K562 (cell line): ENCODE measurements around the gene LENG8. TPM values are rescaled to one million over a fixed set of nuclear protein-coding genes. Genes with fewer than 3 reads are reported as not detected.

ENCODE experiments used
- CBX5 ChIP-seq: IDR thresholded peaks from 2 replicates; pipeline ENCODE4 v1.6.1; 2014; ENCODE audit warnings: low read depth, borderline replicate concordance
- HCFC1 ChIP-seq: IDR thresholded peaks from 2 replicates; pipeline ENCODE4 v1.6.1; 2012; ENCODE audit warnings: low read depth, low read length, improper control_type of control experiment
- NCOA1 ChIP-seq: fragments of 450-650 bp; IDR thresholded peaks from 2 replicates; pipeline ENCODE4 v1.6.1; 2016; ENCODE audit warnings: low read depth
- ZNF23 ChIP-seq: fragments of 250-450 bp; sonication (Bioruptor Pico); IDR thresholded peaks from 2 replicates; pipeline ENCODE4 v1.4.0; 2020; ENCODE audit warnings: mild to moderate bottlenecking
- polyA plus RNA-seq, 8 experiments: library from polyadenylated mRNA; depleted of rRNA in 4 of 8; stranded (reverse) in 5 of 8; unstranded in 3 of 8; fragments of >200 nt; fragmentation: Nextera tagmentation in 2 of 8; fragmentation: Illumina TruSeq in 1 of 8; extraction: Ambion mirVana in 2 of 8; extraction: Trizol in 1 of 8; gene quantifications; 2 replicates each; pipeline versions ENCODE4 v1.2.1 to v1.2.3, GENCODE V29; 2011 to 2014; ENCODE audit warnings: inconsistent platforms in 1 of 8, missing spikeins in 1 of 8
- total RNA-seq, 7 experiments: library from RNA; depleted of rRNA in 6 of 7; stranded (reverse); fragments of >200 nt in 6 of 7; fragmentation: Illumina TruSeq in 2 of 7; extraction: Trizol in 2 of 7; gene quantifications; 2 replicates each; pipeline versions ENCODE4 v1.2.1 to v1.2.3, GENCODE V29; 2011 to 2021; ENCODE audit warnings: low replicate concordance in 1 of 7
- TF ChIP-seq, protein P1 (sequence below), 2 experiments: fragments of 150-350 bp in 1 of 2; IDR thresholded peaks; 2 replicates each; pipeline ENCODE4 v1.6.1; 2012 to 2016; ENCODE audit warnings: low read depth in 2 of 2, low read length in 2 of 2, mild to moderate bottlenecking in 1 of 2, moderate library complexity in 1 of 2
- TF ChIP-seq, protein P2 (sequence below): fragments of 200-600 bp; sonication (generic); IDR thresholded peaks from one replicate; pipeline ENCODE4 v1.6.1; 2012; ENCODE audit warnings: mild to moderate bottlenecking, low read depth, low read length, inconsistent platforms
- TF ChIP-seq, protein P3 (sequence below): fragments of 150-350 bp; IDR thresholded peaks from 2 replicates; pipeline ENCODE4 v1.6.1; 2014; ENCODE audit warnings: low read depth, mild to moderate bottlenecking, low read length, borderline replicate concordance

The LENG8 gene
- total and polyA plus RNA-seq, 9 of the 15 experiments (the other 6 are each of a cell fraction or from before 2014, with no cell fraction given) = 0.74 to 146 (median 28.1) TPM

DNA sequence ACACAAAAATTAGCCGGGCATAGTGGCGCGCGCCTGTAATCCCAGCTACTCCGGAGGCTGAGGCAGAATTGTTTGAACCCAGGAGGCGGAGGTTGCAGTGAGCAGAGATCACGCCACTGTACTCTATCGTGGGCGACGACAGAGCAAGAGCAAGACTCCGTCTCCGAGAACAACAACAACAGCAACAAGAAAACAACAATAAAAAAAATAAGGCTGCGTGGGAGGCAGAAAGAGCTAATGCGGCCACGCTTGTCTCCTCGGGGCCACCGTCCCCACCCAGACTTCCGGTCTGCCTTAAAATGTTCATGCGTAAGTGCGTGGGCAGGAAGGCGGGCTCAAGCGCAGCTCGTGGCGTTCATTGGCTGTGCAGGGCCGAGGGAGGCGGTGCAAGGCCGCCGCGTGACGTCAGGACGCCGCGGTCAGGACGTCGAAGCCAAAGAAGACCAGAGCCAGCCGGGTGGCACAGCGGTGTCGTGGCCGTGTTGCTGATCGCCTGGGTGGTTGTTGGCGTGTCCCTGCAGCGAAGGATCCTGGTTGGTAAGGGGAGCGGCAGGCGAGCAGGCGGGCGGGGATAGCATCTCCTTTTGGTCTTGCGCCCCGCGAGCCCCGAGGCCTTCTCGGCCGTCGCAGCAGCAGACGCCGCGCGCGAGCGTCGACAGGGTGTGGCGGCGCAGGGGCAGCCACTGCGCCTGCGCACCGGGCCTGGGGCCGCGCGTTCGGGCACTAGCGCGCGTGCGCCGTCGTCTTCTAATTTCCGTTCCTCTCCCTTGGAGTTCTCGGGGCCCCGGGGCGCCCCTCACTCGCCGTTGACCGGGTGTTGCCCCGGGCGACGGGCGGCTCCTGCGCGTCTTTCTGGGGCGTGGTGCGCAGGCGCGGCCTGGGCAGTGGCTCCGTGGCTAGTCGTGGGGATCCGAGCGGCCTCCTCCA is at the start of gene LENG8 (continued):
- TF ChIP-seq, protein P1, sequence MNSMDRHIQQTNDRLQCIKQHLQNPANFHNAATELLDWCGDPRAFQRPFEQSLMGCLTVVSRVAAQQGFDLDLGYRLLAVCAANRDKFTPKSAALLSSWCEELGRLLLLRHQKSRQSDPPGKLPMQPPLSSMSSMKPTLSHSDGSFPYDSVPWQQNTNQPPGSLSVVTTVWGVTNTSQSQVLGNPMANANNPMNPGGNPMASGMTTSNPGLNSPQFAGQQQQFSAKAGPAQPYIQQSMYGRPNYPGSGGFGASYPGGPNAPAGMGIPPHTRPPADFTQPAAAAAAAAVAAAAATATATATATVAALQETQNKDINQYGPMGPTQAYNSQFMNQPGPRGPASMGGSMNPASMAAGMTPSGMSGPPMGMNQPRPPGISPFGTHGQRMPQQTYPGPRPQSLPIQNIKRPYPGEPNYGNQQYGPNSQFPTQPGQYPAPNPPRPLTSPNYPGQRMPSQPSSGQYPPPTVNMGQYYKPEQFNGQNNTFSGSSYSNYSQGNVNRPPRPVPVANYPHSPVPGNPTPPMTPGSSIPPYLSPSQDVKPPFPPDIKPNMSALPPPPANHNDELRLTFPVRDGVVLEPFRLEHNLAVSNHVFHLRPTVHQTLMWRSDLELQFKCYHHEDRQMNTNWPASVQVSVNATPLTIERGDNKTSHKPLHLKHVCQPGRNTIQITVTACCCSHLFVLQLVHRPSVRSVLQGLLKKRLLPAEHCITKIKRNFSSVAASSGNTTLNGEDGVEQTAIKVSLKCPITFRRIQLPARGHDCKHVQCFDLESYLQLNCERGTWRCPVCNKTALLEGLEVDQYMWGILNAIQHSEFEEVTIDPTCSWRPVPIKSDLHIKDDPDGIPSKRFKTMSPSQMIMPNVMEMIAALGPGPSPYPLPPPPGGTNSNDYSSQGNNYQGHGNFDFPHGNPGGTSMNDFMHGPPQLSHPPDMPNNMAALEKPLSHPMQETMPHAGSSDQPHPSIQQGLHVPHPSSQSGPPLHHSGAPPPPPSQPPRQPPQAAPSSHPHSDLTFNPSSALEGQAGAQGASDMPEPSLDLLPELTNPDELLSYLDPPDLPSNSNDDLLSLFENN (IDR thresholded peaks at IDR 0.05; ENCODE audit: low read depth in 2 of 2, low read length in 2 of 2) = 0 out of 4 replicates have a peak, but pooled peaks of 1 of the 2 experiments have one; percentile 51
- TF ChIP-seq NCOA1 (no peak; the same call in 1 of the 2 replicates), HCFC1 (peak; percentile 39; the same call in 1 of the 2 replicates), ZNF23 (CRISPR knock-in tag) (no peak), CBX5 (no peak)
- TF ChIP-seq, protein P2, sequence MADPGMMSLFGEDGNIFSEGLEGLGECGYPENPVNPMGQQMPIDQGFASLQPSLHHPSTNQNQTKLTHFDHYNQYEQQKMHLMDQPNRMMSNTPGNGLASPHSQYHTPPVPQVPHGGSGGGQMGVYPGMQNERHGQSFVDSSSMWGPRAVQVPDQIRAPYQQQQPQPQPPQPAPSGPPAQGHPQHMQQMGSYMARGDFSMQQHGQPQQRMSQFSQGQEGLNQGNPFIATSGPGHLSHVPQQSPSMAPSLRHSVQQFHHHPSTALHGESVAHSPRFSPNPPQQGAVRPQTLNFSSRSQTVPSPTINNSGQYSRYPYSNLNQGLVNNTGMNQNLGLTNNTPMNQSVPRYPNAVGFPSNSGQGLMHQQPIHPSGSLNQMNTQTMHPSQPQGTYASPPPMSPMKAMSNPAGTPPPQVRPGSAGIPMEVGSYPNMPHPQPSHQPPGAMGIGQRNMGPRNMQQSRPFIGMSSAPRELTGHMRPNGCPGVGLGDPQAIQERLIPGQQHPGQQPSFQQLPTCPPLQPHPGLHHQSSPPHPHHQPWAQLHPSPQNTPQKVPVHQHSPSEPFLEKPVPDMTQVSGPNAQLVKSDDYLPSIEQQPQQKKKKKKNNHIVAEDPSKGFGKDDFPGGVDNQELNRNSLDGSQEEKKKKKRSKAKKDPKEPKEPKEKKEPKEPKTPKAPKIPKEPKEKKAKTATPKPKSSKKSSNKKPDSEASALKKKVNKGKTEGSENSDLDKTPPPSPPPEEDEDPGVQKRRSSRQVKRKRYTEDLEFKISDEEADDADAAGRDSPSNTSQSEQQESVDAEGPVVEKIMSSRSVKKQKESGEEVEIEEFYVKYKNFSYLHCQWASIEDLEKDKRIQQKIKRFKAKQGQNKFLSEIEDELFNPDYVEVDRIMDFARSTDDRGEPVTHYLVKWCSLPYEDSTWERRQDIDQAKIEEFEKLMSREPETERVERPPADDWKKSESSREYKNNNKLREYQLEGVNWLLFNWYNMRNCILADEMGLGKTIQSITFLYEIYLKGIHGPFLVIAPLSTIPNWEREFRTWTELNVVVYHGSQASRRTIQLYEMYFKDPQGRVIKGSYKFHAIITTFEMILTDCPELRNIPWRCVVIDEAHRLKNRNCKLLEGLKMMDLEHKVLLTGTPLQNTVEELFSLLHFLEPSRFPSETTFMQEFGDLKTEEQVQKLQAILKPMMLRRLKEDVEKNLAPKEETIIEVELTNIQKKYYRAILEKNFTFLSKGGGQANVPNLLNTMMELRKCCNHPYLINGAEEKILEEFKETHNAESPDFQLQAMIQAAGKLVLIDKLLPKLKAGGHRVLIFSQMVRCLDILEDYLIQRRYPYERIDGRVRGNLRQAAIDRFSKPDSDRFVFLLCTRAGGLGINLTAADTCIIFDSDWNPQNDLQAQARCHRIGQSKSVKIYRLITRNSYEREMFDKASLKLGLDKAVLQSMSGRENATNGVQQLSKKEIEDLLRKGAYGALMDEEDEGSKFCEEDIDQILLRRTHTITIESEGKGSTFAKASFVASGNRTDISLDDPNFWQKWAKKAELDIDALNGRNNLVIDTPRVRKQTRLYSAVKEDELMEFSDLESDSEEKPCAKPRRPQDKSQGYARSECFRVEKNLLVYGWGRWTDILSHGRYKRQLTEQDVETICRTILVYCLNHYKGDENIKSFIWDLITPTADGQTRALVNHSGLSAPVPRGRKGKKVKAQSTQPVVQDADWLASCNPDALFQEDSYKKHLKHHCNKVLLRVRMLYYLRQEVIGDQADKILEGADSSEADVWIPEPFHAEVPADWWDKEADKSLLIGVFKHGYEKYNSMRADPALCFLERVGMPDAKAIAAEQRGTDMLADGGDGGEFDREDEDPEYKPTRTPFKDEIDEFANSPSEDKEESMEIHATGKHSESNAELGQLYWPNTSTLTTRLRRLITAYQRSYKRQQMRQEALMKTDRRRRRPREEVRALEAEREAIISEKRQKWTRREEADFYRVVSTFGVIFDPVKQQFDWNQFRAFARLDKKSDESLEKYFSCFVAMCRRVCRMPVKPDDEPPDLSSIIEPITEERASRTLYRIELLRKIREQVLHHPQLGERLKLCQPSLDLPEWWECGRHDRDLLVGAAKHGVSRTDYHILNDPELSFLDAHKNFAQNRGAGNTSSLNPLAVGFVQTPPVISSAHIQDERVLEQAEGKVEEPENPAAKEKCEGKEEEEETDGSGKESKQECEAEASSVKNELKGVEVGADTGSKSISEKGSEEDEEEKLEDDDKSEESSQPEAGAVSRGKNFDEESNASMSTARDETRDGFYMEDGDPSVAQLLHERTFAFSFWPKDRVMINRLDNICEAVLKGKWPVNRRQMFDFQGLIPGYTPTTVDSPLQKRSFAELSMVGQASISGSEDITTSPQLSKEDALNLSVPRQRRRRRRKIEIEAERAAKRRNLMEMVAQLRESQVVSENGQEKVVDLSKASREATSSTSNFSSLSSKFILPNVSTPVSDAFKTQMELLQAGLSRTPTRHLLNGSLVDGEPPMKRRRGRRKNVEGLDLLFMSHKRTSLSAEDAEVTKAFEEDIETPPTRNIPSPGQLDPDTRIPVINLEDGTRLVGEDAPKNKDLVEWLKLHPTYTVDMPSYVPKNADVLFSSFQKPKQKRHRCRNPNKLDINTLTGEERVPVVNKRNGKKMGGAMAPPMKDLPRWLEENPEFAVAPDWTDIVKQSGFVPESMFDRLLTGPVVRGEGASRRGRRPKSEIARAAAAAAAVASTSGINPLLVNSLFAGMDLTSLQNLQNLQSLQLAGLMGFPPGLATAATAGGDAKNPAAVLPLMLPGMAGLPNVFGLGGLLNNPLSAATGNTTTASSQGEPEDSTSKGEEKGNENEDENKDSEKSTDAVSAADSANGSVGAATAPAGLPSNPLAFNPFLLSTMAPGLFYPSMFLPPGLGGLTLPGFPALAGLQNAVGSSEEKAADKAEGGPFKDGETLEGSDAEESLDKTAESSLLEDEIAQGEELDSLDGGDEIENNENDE = no peak
- TF ChIP-seq, protein P3, sequence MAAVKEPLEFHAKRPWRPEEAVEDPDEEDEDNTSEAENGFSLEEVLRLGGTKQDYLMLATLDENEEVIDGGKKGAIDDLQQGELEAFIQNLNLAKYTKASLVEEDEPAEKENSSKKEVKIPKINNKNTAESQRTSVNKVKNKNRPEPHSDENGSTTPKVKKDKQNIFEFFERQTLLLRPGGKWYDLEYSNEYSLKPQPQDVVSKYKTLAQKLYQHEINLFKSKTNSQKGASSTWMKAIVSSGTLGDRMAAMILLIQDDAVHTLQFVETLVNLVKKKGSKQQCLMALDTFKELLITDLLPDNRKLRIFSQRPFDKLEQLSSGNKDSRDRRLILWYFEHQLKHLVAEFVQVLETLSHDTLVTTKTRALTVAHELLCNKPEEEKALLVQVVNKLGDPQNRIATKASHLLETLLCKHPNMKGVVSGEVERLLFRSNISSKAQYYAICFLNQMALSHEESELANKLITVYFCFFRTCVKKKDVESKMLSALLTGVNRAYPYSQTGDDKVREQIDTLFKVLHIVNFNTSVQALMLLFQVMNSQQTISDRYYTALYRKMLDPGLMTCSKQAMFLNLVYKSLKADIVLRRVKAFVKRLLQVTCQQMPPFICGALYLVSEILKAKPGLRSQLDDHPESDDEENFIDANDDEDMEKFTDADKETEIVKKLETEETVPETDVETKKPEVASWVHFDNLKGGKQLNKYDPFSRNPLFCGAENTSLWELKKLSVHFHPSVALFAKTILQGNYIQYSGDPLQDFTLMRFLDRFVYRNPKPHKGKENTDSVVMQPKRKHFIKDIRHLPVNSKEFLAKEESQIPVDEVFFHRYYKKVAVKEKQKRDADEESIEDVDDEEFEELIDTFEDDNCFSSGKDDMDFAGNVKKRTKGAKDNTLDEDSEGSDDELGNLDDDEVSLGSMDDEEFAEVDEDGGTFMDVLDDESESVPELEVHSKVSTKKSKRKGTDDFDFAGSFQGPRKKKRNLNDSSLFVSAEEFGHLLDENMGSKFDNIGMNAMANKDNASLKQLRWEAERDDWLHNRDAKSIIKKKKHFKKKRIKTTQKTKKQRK = peak; percentile 62; the same call in 1 of the 2 replicates
